ENCODE data around the gene PPFIA4. TPM values are rescaled to one million over a fixed set of nuclear protein-coding genes. Genes with fewer than 3 reads are reported as not detected.

PPFIA4 gene
- total RNA-seq, 1 experiment from 2014 or later = 10.8 TPM

GRCh38 chr1:203088441-203088840 lies 62.1 kb downstream of the PPFIA4 start:
- no peak overlapping the region for H3K27ac ChIP-seq (ENCODE audit: low read depth, low read length)
- H2AFZ ChIP-seq (ENCODE audit: low read depth, low read length, poor library complexity, severe bottlenecking) = no peak overlapping the region
- RAD21 ChIA-PET (ENCODE audit: low non-redundant PET in 1 of 2, low total read pairs in 2 of 2, uncharacterized antibody in 2 of 2, unreplicated experiment in 2 of 2) = no interaction called here
- POLR2A ChIA-PET = no interaction called here
- CTCF ChIA-PET = no interaction called here
- no peaks in the 10 kb centered on the region for H3K9me3 ChIP-seq (ENCODE audit: control insufficient read depth in 1 of 2, insufficient read depth in 1 of 2, low read depth in 1 of 2, low read length in 2 of 2)
- H3K27me3 ChIP-seq (ENCODE audit: insufficient read depth, low read length) = no peaks in the 10 kb centered on the region
- H3K36me3 ChIP-seq (ENCODE audit: control insufficient read depth in 1 of 2, insufficient read depth in 2 of 2, low read length in 2 of 2) = no peaks in the 10 kb centered on the region
- H4K20me1 ChIP-seq (ENCODE audit: insufficient read depth) = no peaks in the 10 kb centered on the region
- no peak for TF ChIP-seq ATF3 (IDR thresholded peaks at IDR 0.05)
- intact Hi-C loops (cut with micrococcal nuclease) = no loop called here
- BruUV-seq (replicated peaks) = no TSS peak
- H3K9ac ChIP-seq (ENCODE audit: low read length) = no peak overlapping the region
- DNase-seq (ENCODE audit: low read depth, low spot score) (no peak), ATAC-seq (no peak)
- no peak overlapping the region for H3K4me3 ChIP-seq (replicated peaks in 1 of 2; ENCODE audit: low read depth in 1 of 2, low read length in 2 of 2)
- H3K9me2 ChIP-seq (ENCODE audit: insufficient read depth) = no peaks in the 10 kb centered on the region
- 0 out of 4 replicates have a peak, but pooled peaks cover 0 to under 1% of the 10 kb centered on the region in 2 experiments for H3K4me1 ChIP-seq (ENCODE audit: control insufficient read depth in 1 of 2, insufficient read depth in 2 of 2, low read length in 2 of 2)
- H3K4me2 ChIP-seq (ENCODE audit: low read length) = no peak overlapping the region
- H3K79me2 ChIP-seq (ENCODE audit: insufficient read depth, low read length) = no peaks in the 10 kb centered on the region

GRCh38 chr1:203089001-203089650 lies 62.8 kb downstream of the PPFIA4 start:
- H3K36me3 ChIP-seq (ENCODE audit: control insufficient read depth in 1 of 2, insufficient read depth in 2 of 2, low read length in 2 of 2) = no peaks in the 10 kb centered on the region
- POLR2A ChIA-PET = no interaction called here
- CTCF ChIA-PET = no interaction called here
- no peaks in the 10 kb centered on the region for H4K20me1 ChIP-seq (ENCODE audit: insufficient read depth)
- intact Hi-C loops (cut with micrococcal nuclease) = no loop called here
- H3K4me2 ChIP-seq (ENCODE audit: low read length) = no peak overlapping the region
- H3K27ac ChIP-seq (ENCODE audit: low read depth, low read length) = no peak overlapping the region
- no peaks in the 10 kb centered on the region for H3K27me3 ChIP-seq (ENCODE audit: insufficient read depth, low read length)
- H3K79me2 ChIP-seq (ENCODE audit: insufficient read depth, low read length) = no peaks in the 10 kb centered on the region
- RAD21 ChIA-PET (ENCODE audit: low non-redundant PET in 1 of 2, low total read pairs in 2 of 2, uncharacterized antibody in 2 of 2, unreplicated experiment in 2 of 2) = interaction anchor here in 1 of 2 experiments (0.7 kb wide), 1 partner anchor 191 kb away, joined by 3 read pairs; no protein-coding TSS in a partner anchor
- H3K4me3 ChIP-seq (replicated peaks in 1 of 2; ENCODE audit: low read depth in 1 of 2, low read length in 2 of 2) = no peak overlapping the region
- H3K9me3 ChIP-seq (ENCODE audit: control insufficient read depth in 1 of 2, insufficient read depth in 1 of 2, low read depth in 1 of 2, low read length in 2 of 2) = peaks cover 0 to 2% of the 10 kb centered on the region in 2 experiments; a peak in 1 of 4 replicates
- no peaks in the 10 kb centered on the region for H3K9me2 ChIP-seq (ENCODE audit: insufficient read depth)
- DNase-seq (ENCODE audit: low read depth, low spot score) (no peak), ATAC-seq (no peak)
- no peak overlapping the region for H2AFZ ChIP-seq (ENCODE audit: low read depth, low read length, poor library complexity, severe bottlenecking)
- peaks cover 0 to 6% of the 10 kb centered on the region in 2 experiments; a peak in 1 of 4 replicates for H3K4me1 ChIP-seq (ENCODE audit: control insufficient read depth in 1 of 2, insufficient read depth in 2 of 2, low read length in 2 of 2)
- TF ChIP-seq ZBTB33 (IDR thresholded peaks at IDR 0.05; ENCODE audit: extremely low read depth, insufficient replicate concordance, low read length) (no peak), CTCF (IDR thresholded peaks at IDR 0.05 in 2 of 3, conservative IDR thresholded peaks at IDR 0.05 in 1 of 3; ENCODE audit: borderline replicate concordance in 1 of 3, insufficient read depth in 1 of 3, low read depth in 2 of 3, low read length in 2 of 3) (no peak), EGR1 (IDR thresholded peaks at IDR 0.05; ENCODE audit: low read depth) (no peak)
- BruUV-seq (replicated peaks) = no TSS peak
- H3K9ac ChIP-seq (ENCODE audit: low read length) = no peak overlapping the region

All from HCT116 (cell line).